ENCODE data around the gene RIMOC1. TPM values are rescaled to one million over a fixed set of nuclear protein-coding genes. Genes with fewer than 3 reads are reported as not detected.

RIMOC1 gene
- polyA plus RNA-seq, 1 donor from 2014 or later: 18.5 TPM

- Histone ChIP-seq H3F3A (ENCODE audit: insufficient read depth, low read length, poor library complexity, severe bottlenecking) (no peaks in the 10 kb centered on the region), H3K9me2 (ENCODE audit: insufficient read depth, low read length) (no peaks in the 10 kb centered on the region), H3K9me3 (ENCODE audit: low read length) (no peaks in the 10 kb centered on the region), H3K4me2 (ENCODE audit: low read length) (no peak overlapping the region), H3K79me2 (replicated peaks; ENCODE audit: insufficient read depth, low read length) (no peaks in the 10 kb centered on the region), H3K27me3 (ENCODE audit: insufficient read depth, low read depth, low read length) (no peaks in the 10 kb centered on the region), H3K27ac (ENCODE audit: low read length) (no peak overlapping the region), H4K20me1 (ENCODE audit: insufficient read depth) (no peaks in the 10 kb centered on the region), H3K9ac (ENCODE audit: low read length) (no peak overlapping the region), H3K36me3 (ENCODE audit: insufficient read depth, low read length) (no peaks in the 10 kb centered on the region), H2AFZ (ENCODE audit: low read depth, low read length) (no peak overlapping the region), H3K4me3 (ENCODE audit: low read length) (peak overlapping the region; percentile 52)
- no peak for TF ChIP-seq POLR2AphosphoS5 (IDR thresholded peaks at IDR 0.05)
- no peak for TF ChIP-seq EP300 (conservative IDR thresholded peaks at IDR 0.05; ENCODE audit: poor library complexity, severe bottlenecking)
- TF ChIP-seq REST (IDR thresholded peaks at IDR 0.05; ENCODE audit: borderline replicate concordance): no peak
- TF ChIP-seq SMC3 (conservative IDR thresholded peaks at IDR 0.05; ENCODE audit: poor library complexity): no peak
- TF ChIP-seq EZH2 (IDR thresholded peaks at IDR 0.05; ENCODE audit: borderline replicate concordance, insufficient read depth, low read length, poor library complexity, severe bottlenecking): no peak
- TF ChIP-seq TAF1 (IDR thresholded peaks at IDR 0.05; ENCODE audit: low read depth): no peak
- TF ChIP-seq MXI1 (conservative IDR thresholded peaks at IDR 0.05; ENCODE audit: poor library complexity, severe bottlenecking): no peak
- TF ChIP-seq RAD21 (conservative IDR thresholded peaks at IDR 0.05): no peak
- TF ChIP-seq, protein P1, sequence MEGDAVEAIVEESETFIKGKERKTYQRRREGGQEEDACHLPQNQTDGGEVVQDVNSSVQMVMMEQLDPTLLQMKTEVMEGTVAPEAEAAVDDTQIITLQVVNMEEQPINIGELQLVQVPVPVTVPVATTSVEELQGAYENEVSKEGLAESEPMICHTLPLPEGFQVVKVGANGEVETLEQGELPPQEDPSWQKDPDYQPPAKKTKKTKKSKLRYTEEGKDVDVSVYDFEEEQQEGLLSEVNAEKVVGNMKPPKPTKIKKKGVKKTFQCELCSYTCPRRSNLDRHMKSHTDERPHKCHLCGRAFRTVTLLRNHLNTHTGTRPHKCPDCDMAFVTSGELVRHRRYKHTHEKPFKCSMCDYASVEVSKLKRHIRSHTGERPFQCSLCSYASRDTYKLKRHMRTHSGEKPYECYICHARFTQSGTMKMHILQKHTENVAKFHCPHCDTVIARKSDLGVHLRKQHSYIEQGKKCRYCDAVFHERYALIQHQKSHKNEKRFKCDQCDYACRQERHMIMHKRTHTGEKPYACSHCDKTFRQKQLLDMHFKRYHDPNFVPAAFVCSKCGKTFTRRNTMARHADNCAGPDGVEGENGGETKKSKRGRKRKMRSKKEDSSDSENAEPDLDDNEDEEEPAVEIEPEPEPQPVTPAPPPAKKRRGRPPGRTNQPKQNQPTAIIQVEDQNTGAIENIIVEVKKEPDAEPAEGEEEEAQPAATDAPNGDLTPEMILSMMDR (IDR thresholded peaks at IDR 0.05; ENCODE audit: poor library complexity, severe bottlenecking): no peak
These were observed 21.4 kb downstream of the RIMOC1 start for GRCh38 chr5:41925555-41925951.

DNA sequence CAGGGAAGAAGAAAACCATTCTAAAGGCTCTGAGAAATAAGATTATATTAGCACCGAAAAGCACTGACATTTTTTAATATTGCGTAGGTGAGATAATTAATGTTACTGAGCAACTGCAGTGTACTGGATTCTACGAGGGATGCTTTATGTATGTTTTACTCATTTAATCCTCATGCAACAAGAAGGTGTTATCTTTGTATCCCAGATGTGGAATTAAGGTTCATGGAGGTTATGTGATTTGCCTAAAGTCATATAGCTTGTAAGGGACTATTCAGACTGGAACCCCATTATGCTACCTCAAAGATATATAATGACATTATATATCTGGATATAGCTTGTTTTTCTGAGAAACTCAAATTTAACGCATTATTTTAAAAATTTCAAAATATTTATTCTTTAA lies 23.5 kb downstream of the RIMOC1 start:
- no peak for TF ChIP-seq EP300 (conservative IDR thresholded peaks at IDR 0.05; ENCODE audit: poor library complexity, severe bottlenecking)
- TF ChIP-seq TAF1 (IDR thresholded peaks at IDR 0.05; ENCODE audit: low read depth): no peak
- no peak for TF ChIP-seq SMC3 (conservative IDR thresholded peaks at IDR 0.05; ENCODE audit: poor library complexity)
- TF ChIP-seq RAD21 (conservative IDR thresholded peaks at IDR 0.05): no peak
- TF ChIP-seq EZH2 (IDR thresholded peaks at IDR 0.05; ENCODE audit: borderline replicate concordance, insufficient read depth, low read length, poor library complexity, severe bottlenecking): no peak
- no peak for TF ChIP-seq REST (IDR thresholded peaks at IDR 0.05; ENCODE audit: borderline replicate concordance)
- no peak for TF ChIP-seq POLR2AphosphoS5 (IDR thresholded peaks at IDR 0.05)
- no peaks in the 10 kb centered on the region for H3K36me3 ChIP-seq (ENCODE audit: insufficient read depth, low read length)
- H3K4me2 ChIP-seq (ENCODE audit: low read length): no peak overlapping the region
- no peaks in the 10 kb centered on the region for H4K20me1 ChIP-seq (ENCODE audit: insufficient read depth)
- no peak overlapping the region for H3K4me3 ChIP-seq (ENCODE audit: low read length)
- H3K9me2 ChIP-seq (ENCODE audit: insufficient read depth, low read length): no peaks in the 10 kb centered on the region
- no peak overlapping the region for H3K9ac ChIP-seq (ENCODE audit: low read length)
- no peaks in the 10 kb centered on the region for H3K9me3 ChIP-seq (ENCODE audit: low read length)
- H2AFZ ChIP-seq (ENCODE audit: low read depth, low read length): no peak overlapping the region
- no peaks in the 10 kb centered on the region for H3K79me2 ChIP-seq (replicated peaks; ENCODE audit: insufficient read depth, low read length)
- H3F3A ChIP-seq (ENCODE audit: insufficient read depth, low read length, poor library complexity, severe bottlenecking): no peaks in the 10 kb centered on the region
- H3K27ac ChIP-seq (ENCODE audit: low read length): no peak overlapping the region
- no peaks in the 10 kb centered on the region for H3K27me3 ChIP-seq (ENCODE audit: insufficient read depth, low read depth, low read length)

Data from neural cell (in vitro differentiated cells).